HK-2 (cell line): Measurements from ENCODE around the gene RCL1.
"Not testable (repeated sequence)": the region's sequence is repeated elsewhere in the genome, so short reads cannot be mapped to it uniquely, and the experiment has no call there.

Source experiments
- DNase-seq: peaks from one replicate; pipeline ENCODE4 v3.0.0-alpha.2; 2018; ENCODE audit not compliant: unreplicated experiment

Gene RCL1

DNA sequence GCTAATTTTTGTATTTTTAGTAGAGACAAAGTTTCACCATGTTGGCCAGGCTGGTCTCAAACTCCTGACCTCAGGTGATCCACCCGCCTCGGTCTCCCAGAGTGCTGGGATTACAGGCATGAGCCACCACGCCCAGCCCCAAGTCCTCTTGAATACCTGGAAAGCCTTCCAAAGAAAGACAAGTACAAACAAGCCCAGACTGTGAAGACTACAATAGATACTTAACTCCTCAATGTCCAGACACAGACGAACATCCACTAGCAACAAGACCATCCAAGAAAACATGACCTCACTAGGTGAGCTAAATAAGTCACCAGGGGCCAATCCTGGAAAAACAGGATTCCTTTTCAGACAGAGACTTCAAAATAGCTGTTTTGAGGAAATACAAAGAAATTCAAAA, 9.6 kb upstream of the RCL1 start:
- not testable (repeated sequence) for DNase-seq

DNA sequence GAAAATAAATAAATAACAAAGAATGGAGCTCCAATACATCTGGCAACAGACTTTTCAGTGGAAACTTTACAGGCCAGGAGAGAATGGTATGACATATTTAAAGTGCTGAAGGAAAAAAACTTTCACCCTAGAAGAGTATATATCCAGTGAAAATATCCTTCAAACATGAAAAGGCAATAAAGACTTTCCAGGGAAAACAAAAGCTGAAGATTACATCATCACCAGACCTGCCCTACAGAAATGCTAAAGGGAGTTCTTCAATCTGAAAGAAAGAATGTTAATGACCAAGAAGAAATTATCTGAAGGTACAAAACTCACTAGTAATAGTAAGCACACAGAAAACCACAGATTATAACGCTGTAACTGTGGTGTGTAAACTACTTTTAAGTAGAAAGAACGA, 8.3 kb upstream of the RCL1 start:
- DNase-seq = no peak

DNA sequence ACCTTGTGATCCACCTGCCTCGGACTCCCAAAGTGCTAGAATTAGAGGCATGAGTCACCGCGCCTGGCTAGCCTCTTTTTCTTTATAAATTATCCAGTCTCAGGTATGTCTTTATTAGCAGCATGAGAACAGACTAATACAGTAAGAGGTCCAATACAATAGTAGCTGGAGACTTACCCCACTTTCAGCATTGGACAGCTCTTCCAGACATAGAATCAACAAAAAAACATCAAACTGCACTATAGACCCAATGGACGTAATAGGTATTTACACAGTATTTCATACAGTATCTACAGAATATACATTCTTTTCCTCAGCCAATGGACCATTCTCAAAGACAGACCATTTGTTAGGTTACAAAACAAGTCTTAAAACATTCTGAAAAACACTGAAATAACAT, 6.1 kb upstream of the RCL1 start:
- no peak for DNase-seq

DNA sequence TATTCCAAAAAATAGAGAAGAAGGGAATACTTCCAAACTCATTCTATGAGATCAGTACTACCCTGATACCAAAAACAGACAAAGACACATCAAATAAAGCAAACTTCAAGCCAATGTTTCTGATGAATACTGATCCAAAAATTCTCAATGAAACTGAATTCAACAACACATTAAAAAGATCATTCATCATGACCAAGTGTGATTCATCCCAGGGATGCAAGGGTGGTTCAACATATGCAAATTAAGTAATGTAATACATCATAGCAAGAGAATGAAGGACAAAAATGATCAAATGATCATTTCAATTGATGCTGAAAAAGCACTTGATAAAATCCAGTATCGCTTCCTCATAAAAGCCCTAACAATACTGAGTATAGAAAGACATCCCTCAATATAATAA, 4.9 kb upstream of the RCL1 start:
- no peak for DNase-seq

DNA sequence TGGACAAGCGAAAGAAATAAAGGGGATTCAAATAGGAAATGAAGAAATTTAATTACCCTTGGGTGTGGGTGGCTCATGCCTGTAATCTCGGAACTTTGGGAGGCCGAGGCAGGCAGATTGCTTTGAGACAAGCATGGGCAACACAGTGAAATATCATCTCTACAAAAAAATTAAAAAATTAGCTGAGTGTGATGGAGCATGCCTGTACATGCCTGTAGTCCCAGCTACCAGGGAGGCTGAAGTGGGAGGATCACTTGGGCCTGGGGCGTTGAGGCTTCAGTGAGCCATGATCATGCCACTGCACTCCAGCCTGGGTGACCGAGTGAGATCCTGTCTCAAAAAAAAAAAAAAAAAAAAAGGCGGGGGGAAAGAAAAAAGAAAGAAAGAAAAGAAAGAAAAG, 4.0 kb upstream of the RCL1 start:
- DNase-seq = no peak

DNA sequence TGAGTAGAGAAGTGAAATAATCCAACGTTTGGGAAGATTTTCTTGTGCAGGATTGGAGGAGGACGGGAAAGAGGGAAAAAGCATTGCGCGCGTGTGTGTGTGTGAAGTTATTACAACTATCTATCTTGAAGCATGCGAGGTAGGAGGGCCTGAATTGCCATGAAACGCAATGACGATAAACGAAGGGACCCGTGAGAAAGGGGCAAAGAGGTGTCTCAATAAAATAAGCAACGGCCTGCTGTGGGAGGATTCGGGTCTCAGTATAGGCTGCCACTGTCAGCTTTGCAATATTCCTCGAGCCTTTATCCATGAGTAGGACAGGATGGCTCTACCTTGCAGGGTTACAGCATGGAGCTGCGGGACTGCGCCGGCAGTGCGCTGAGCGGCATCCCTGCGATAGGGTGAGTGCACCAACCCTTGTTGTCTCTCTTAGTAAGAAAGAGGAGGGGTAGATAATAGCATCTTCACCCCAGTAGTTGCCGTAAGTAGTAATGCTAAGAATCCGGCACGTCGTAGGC, 631 bp upstream of the RCL1 start:
- DNase-seq = no peak

DNA sequence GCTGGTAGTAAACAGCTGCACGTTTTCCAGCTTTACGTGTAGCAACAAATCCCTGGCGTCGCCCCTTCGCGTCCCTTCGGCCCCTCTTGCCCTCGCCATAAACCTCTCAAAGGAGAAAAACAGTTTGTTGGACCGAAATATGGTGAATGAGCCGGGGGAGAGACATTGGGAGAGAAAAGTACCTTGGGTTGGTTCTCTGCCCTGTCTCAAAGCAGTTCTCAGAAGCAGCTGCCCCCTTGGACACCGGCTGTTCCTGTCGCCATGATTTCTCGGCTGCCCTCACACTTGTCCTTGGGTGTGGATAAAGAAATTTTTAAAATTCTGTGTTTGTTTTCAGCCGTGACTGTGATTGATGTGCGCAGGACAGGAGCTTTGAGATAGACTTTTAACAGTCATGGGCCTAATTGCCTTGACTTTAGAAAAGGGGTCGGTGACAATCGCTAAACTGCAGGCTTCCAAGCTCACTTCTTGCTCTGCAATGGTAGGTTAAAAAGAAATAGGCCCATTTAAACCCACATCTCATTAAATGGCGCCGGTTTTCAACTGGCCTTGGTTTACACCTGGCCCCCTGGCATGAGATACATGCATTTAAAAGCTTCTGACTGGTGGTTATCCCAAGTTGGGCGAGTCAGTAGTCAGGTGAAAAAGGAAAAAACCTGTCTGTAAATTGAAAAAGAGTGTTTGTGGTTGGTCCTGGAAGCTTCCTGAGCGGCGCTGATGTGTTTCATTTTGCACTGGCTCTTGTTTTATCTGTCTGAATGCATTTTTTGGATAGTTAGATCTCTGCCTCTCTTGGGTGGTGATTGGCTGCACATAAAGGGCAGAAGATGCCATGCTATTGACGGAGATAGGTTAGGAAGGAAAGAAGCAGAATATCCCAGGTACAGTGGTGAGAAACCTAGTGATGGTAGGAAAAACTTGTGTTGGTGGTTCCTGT, 983 bp downstream of the RCL1 start:
- DNase-seq = no peak

DNA sequence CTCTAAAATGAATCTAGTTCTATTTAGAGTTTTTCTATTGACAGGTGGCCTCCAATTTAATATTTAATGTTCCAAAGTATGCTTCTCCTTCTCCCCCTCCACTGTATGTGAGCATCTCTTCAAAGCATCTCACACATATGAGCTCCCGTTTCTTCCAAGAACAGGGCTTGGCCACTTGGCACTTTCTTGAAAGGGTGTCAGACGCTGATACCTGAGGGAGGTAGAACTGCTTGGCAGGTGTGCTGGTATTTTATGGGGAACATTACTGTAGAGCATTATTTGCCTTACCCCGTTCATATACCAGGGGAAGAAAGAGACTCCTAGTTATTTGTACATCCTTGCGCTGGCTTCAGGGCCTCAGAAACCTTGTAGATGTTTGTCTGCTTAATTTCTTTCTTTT, 1.9 kb downstream of the RCL1 start:
- no peak for DNase-seq

DNA sequence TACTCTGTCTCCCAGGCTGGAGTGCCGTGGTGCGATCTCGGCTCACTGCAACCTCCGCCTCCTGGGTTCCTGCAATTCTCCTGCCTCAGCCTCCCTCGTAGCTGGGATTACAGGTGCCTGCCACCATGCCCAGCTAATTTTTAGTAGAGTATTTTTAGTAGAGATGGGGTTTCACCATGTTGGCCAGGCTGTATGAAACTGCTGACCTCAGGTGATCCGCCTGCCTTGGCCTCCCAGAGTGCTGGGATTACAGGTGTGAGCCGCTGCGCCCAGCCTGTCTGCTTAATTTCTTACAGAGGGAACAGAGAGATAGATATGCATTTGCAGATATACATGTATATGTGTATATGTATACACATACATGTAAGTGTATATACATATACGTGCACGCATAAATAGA, 2.4 kb downstream of the RCL1 start:
- DNase-seq = not testable (repeated sequence)

DNA sequence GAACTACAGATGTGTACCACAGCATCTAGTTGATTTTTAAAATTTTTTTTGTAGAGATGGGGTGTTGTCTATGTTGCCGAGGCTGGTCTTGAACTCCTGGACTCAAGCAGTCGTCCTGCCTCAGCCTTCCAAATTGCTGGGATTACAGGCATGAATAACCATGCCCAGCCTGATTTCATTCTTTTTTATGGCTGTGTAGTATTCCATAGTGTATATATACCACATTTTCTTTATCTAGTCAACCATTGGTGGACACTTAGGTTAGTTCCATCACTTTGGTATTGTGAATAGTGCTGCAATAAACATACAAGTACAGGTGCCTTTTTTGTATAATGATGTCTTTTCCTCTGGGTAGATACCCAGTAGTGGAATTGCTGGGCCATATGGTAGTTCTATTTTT, 3.8 kb downstream of the RCL1 start:
- no peak for DNase-seq

DNA sequence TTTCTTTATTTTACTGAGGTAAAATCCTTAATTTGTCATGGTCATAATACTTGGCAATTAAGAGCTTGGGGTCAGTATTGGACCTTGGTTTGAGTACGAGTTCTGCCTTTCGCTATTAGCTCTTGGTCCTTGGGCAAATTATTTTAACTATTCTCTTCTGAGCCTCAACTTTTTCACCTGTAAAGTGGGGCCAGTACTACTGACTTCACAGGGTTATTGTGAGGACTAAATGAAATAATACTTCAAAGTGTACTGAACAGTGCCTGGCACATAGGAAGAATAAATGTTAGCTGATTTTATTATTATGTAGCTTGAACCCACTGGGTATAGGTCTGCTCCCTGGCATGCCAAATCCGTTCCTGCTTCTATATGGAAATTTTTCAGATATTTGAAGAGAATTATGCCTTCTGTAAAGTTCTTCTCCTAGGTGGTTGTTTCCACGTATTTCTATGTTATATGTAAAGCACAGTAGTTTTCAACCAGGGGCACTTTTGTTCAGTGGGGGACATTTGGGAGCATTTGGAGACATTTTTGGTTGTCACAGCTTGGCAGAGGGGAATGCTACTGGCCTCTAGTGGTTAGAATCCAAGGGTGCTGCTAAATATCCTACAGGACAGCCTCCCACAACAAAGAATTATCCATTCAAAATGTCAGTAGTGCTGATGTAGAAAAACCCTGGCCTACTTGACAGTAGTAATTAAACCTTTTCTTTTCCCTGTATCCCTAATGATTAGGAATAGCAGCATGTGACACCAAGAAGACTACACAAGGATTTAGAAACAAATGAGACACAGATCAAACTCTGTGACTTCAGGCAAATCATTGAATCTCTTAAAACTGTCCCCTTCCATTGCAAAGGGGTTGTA, 4.5 kb downstream of the RCL1 start:
- no peak for DNase-seq

DNA sequence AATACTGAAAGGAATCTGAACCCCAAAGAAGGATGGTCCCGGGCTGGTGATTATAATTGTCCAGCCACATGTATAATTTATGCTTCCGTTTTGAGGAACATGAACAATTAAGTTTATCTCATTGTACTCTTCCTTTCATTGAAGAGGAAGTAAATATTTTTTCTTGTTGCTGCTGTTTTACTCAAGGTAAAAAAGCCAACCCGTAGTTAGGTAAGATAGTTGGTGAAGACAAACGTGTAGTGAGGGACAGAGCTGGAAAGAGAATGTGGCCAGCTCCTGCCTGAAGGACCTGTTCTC, 5.1 kb downstream of the RCL1 start:
- no peak for DNase-seq

DNA sequence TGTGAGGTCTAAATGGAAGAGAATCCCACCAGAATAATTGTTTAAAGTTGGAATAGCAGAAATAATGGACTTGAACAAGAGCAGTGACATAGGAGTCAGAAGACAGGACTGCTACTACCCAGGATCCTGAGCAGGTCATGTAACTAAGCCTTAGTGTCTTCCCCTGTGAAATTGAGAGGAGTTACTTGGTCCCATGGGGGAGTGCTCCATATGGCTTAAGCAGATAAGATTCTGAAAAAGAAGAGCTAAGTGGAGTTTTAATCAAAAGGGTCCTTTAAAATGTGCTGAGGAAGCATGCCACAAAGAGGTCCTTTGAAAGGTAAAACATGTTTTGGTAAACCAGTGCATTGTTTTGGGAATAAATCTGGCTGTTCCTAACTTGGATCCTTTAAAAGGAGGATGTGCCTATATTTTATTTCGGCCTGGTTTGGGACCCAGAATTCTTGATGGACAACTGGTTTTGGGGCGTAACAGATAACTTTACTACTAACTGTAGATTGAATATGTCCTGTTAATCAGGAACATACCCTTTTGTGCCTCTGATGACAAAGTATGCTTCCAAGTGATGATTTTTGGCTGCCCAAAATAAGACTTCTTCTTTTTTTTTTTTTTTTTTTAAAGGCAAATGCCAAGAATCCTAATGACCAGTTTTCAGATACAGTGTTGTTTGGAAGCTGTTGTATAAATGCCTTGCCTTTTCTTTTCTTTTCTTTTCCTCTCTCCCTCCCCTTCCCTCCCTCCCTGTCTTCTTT, 5.7 kb downstream of the RCL1 start:
- DNase-seq = no peak

DNA sequence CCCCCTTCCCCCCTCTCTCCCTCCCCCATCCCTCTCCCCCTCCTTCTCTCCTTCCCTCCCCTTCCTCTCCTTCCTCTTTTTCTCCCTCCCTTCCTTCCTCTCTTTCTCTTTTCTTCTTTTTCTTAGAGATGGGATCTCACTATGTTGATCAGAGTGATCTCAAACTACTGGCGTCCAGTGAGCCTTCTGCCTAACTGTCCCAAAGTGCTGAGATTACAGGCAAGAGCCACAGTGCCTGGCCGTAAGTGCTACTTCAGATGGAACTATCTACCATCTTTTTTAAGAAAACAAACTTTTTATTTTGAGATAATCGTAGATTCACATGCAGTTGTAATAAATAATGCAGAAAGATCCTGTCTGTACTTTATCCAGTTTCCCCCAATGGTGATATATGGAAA, 6.3 kb downstream of the RCL1 start:
- no peak for DNase-seq

DNA sequence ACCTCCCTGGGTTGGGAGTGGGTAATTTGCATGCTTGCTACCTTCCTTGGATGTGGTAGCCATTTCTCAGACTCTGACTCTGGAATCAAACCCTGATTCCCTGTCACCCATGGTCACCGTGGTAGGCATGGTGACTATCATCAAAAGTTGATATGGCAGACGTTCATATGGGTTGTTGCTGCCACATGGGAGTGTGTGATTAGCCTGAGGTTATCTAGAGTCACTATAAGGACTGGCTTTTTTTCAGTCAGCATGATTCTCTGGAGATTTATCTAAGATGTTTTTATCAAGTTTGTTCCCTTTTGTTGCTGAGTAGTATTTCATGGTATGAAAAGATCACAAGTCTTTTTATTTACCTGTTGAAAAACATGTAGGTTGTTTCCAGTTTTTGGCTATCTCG, 7.0 kb downstream of the RCL1 start:
- no peak for DNase-seq

DNA sequence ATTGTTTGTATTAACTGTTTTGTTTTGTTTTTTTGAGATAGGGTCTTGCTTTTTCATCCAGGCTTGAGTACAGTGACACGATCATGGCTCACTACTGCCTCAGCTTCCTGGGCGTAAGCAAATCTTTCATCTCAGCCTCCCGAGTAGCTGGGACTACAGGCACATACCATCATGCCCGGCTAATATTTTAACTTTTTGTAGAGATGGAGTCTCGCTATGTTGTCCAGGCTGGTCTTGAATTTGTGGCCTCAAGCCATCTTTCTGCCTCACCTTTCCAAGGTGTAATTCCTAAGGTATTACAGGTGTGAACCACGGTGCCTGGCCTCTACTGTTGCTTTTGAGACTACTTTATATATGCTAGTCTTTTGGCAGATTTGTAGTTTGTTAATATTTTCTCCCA, 8.4 kb downstream of the RCL1 start:
- no peak for DNase-seq

DNA sequence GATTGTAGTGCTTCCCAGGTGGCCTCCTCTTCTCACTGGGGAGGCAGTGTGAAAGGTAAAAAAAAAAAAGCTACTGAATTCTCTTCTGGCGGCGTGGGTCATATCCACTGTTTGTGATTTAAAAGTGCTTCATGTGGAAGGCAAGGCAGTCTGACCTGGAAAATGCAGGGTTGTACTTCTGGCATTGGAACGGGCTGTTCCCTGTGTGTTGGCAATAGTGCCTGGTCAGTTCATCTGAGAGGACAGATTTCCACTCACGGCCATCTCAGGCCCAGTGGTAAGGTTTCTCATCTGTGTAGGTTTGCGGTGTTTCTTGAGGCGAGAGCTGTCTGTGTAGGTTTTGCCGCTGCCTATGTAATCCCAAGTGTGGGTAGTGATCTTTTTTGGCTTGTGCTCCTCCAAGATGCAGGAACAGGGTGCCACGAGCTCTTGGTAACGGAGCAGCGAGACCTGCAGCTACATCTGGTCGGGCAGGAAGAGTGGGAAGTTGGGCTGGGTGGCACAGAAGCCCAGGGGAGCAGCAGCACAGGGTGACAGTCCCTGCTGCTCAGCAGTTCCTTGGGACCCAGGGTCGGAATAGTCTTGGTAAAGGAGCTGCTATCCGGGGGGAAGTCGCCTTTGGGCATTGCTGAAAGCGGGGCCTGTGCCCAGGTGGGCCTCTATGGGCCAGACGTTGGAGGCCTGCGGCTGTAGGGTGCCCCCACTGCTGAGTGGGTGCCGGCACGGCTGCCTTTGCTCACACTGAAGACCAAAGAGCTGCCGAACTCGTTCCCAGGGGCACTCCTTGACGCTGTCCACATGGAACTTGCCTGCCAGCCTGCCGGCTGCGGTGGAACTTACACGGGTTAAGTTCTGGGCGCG, 11.2 kb downstream of the RCL1 start:
- no peak for DNase-seq

DNA sequence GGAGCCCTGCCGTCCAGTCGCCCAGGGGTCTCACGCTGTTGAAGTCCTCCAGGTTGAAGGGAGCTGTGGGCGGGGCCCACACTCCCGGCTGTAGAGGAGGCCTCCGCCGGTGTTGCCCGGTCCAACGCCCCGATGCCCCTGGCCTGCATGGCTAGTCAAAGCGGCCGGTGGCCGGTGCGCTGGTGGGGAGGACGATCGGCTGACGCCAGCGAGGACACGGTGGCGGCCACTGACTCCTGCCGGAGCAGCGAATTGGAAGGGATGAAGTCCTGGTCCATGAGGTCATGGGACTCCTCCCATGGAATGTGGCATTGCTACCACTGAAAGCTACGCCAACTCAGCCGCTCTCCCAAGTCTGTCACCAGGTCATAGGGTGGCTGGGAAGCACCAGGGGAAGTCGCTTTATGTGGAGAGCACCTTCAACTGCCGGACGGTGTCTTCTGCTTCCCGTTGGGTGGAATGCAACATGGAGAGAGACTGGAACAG, 11.8 kb downstream of the RCL1 start:
- no peak for DNase-seq

DNA sequence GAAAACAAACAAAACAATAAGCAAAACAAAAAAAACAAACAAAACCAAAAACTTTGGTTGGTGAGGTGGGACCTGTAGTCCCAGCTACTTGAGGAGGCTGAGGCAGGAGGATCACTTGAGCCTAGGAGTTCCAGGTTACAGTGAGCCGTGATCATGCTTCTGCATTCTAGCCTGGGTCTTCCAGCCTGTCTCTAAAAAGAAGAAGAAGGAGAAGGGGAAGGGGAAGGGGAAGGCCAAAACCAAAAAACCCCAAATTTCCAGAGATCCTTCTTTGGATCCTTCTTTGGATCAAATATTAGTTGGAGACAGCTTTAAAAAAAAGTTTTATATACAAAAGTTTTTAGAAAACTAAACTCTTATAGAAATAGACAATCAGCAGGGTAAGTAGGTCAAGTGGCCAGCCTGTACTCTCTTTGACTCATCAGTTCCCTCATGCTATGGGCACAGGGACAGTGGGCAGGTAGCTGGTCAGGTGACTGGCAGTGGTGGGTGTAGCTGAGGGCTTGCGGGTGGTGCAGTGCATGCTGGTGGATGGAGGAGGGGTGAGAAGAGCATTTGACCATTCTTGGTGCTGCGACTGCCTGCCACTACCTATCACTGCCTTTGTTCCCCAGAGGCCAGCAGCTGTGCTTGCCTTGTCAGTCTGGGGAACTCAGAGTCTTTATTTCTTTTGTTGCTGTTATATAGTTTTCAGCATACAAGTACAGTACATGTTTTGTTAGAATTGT, 12.6 kb downstream of the RCL1 start:
- DNase-seq = no peak

DNA sequence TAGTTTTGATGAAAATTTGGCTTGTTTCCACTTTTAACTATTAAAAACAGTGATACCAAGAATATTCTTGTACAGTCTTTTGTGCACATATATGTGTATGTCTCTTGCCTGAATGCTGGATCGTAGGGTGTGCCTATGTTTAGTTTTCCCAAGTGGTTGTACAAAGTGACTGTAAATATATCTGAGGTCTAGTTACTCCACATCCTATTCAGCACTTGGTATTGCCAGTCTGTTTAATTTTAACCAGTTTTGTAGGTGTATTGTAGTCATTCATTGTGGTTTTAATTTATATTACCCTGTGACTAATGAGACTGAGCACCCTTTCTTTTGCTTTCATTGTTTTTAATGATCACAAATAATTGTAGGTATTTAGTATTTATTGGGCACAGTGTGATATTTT, 17.8 kb downstream of the RCL1 start:
- DNase-seq = no peak
